ENCODE results near the gene SCYGR2. TPM values are rescaled to one million over a fixed set of nuclear protein-coding genes. Genes with fewer than 3 reads are reported as not detected.

The SCYGR2 gene
- total RNA-seq, 1 donor from 2014 or later, result not detected

DNA sequence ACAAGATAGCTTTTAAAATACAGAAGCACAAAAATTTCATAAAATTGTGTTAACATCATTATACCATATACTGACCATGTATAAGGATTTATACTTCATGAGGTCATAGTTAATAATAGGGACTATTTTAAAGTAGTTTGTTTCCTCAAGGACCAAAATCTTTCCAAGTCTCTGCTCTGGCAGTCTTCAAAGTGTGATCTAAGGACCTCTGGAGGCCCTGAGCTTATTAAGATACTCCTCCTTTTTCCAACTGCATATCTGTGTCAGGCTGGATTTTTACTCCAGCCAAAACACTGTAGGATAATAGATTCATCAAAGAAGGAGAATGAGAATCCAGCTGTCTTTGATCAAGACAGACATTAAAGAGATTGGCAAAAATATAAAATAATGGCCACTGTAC is 1.7 kb upstream of the SCYGR2 start:
- TF ChIP-seq, protein P1, sequence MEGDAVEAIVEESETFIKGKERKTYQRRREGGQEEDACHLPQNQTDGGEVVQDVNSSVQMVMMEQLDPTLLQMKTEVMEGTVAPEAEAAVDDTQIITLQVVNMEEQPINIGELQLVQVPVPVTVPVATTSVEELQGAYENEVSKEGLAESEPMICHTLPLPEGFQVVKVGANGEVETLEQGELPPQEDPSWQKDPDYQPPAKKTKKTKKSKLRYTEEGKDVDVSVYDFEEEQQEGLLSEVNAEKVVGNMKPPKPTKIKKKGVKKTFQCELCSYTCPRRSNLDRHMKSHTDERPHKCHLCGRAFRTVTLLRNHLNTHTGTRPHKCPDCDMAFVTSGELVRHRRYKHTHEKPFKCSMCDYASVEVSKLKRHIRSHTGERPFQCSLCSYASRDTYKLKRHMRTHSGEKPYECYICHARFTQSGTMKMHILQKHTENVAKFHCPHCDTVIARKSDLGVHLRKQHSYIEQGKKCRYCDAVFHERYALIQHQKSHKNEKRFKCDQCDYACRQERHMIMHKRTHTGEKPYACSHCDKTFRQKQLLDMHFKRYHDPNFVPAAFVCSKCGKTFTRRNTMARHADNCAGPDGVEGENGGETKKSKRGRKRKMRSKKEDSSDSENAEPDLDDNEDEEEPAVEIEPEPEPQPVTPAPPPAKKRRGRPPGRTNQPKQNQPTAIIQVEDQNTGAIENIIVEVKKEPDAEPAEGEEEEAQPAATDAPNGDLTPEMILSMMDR (IDR thresholded peaks at IDR 0.05), result no peak
- TF ChIP-seq POLR2AphosphoS5 (IDR thresholded peaks at IDR 0.05; ENCODE audit: insufficient read depth in 1 of 2, low read depth in 1 of 2) (no peak), POLR2A (IDR thresholded peaks at IDR 0.05) (no peak)
- intact Hi-C loops (cut with DNase I), result no loop called here
- Histone ChIP-seq H3K36me3 (no peaks in the 10 kb centered on the region), H3K27me3 (no peaks in the 10 kb centered on the region), H3K9me3 (no peaks in the 10 kb centered on the region), H3K4me1 (no peaks in the 10 kb centered on the region), H3K27ac (no peak overlapping the region), H3K4me3 (no peak overlapping the region)
- no peak for DNase-seq (ENCODE audit: extremely low spot score in 2 of 2)

DNA sequence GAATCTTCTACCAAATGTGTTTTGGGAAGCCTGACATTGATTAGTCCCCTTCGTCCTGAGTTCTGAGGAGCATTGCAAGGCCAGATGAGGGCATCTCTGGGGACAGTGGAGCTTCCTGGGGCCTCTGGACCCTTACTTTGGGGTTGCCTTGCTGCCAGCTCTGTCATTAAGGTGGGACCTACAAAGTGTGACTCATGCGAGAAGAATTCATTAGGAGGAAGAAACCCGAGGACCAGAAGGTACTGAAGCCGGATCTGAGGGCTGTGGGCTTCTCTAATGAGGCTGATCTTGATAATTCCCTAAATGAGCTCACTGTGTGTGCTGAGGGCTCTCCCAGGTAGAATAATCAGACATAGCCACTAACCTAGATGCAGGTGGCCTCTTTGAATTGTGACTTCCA is 695 bp upstream of the SCYGR2 start:
- no peak for DNase-seq (ENCODE audit: extremely low spot score in 2 of 2)
- Histone ChIP-seq H3K27ac (no peak overlapping the region), H3K9me3 (no peaks in the 10 kb centered on the region), H3K4me3 (no peak overlapping the region), H3K36me3 (no peaks in the 10 kb centered on the region), H3K4me1 (no peaks in the 10 kb centered on the region), H3K27me3 (no peaks in the 10 kb centered on the region)
- intact Hi-C loops (cut with DNase I), result no loop called here
- TF ChIP-seq, protein P1 (IDR thresholded peaks at IDR 0.05), result no peak
- TF ChIP-seq POLR2A (IDR thresholded peaks at IDR 0.05) (no peak), POLR2AphosphoS5 (IDR thresholded peaks at IDR 0.05; ENCODE audit: insufficient read depth in 1 of 2, low read depth in 1 of 2) (no peak)

DNA sequence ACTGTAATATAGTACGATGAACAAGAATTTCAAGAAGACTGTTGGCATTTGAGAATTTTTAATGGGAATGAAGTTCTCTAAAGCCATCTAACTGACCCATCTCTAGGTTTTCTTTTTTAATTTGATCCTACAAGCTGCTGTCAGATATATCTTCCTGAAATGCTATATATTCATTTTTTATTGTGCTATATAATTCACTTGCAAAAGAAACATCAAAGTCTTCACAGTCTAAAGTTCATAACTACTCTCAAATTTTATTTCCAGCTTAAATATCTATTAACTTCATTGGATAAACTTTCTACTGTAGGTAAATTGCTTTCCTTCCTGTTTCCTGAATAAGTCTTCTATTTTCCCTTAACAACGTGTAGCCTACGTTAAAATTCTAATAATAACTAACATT is 3.7 kb downstream of the SCYGR2 start:
- DNase-seq (ENCODE audit: extremely low spot score in 2 of 2), result no peak
- H3K27me3 ChIP-seq, result no peaks in the 10 kb centered on the region
- H3K9me3 ChIP-seq, result no peaks in the 10 kb centered on the region
- H3K36me3 ChIP-seq, result no peaks in the 10 kb centered on the region
- H3K4me1 ChIP-seq, result no peaks in the 10 kb centered on the region
- H3K4me3 ChIP-seq, result no peak overlapping the region
- TF ChIP-seq POLR2AphosphoS5 (IDR thresholded peaks at IDR 0.05; ENCODE audit: insufficient read depth in 1 of 2, low read depth in 1 of 2) (no peak), POLR2A (IDR thresholded peaks at IDR 0.05) (no peak)
- TF ChIP-seq, protein P1 (IDR thresholded peaks at IDR 0.05), result no peak
- intact Hi-C loops (cut with DNase I), result no loop called here
- no peak overlapping the region for H3K27ac ChIP-seq

DNA sequence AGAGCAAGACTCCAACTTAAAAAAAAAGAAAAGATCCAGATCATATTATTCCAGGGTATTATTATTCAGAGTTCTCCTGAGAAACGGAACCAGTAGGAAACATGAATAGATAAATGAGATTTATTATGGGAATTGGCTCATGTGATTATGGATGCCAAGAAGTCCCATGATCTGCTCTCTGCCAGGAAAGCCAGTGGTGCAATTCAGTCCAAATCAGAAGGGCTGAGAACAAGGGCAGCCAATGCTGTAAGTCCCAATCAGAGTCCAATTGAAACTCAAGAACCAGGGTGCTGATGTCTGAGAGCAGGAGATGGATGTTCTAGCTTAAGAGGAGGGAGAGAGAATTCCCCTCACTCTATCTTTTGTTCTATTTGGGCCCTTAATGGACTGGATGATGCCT is 7.8 kb downstream of the SCYGR2 start:
- Histone ChIP-seq H3K4me1 (no peaks in the 10 kb centered on the region), H3K9me3 (no peaks in the 10 kb centered on the region), H3K27me3 (no peaks in the 10 kb centered on the region), H3K27ac (no peak overlapping the region), H3K4me3 (no peak overlapping the region), H3K36me3 (no peaks in the 10 kb centered on the region)
- TF ChIP-seq POLR2AphosphoS5 (IDR thresholded peaks at IDR 0.05; ENCODE audit: insufficient read depth in 1 of 2, low read depth in 1 of 2), result no peak
- TF ChIP-seq POLR2A (IDR thresholded peaks at IDR 0.05), result no peak
- TF ChIP-seq, protein P1 (IDR thresholded peaks at IDR 0.05), result no peak
- DNase-seq (ENCODE audit: extremely low spot score in 2 of 2), result no peak
- intact Hi-C loops (cut with DNase I), result no loop called here

DNA sequence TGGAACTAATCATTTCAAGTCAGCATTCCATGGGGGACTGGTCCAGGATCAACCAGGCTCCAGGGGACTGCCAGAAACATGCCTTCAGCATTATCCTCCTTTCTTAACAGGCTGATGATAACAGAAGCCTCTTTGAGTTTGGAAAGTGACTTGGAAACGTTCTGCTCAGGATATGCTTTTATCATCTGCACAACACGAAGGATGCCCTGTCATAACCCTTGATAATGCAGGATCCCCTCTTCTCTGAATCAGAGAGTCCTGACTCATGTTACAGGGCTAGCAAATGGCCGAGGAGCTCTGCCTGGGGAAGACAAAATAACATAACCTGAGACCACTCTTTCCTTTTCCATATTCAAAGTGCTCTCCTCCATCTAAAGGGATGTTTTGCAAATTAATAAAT is 9.2 kb downstream of the SCYGR2 start:
- no peak for DNase-seq (ENCODE audit: extremely low spot score in 2 of 2)
- Histone ChIP-seq H3K9me3 (no peaks in the 10 kb centered on the region), H3K4me1 (no peaks in the 10 kb centered on the region), H3K27me3 (no peaks in the 10 kb centered on the region), H3K27ac (no peak overlapping the region), H3K36me3 (no peaks in the 10 kb centered on the region), H3K4me3 (no peak overlapping the region)
- TF ChIP-seq POLR2AphosphoS5 (IDR thresholded peaks at IDR 0.05; ENCODE audit: insufficient read depth in 1 of 2, low read depth in 1 of 2), result no peak
- TF ChIP-seq POLR2A (IDR thresholded peaks at IDR 0.05), result no peak
- intact Hi-C loops (cut with DNase I), result no loop called here

Measured in vagina (tissue), 2 donors.